ENCODE data around the gene FAM83C.

DNA sequence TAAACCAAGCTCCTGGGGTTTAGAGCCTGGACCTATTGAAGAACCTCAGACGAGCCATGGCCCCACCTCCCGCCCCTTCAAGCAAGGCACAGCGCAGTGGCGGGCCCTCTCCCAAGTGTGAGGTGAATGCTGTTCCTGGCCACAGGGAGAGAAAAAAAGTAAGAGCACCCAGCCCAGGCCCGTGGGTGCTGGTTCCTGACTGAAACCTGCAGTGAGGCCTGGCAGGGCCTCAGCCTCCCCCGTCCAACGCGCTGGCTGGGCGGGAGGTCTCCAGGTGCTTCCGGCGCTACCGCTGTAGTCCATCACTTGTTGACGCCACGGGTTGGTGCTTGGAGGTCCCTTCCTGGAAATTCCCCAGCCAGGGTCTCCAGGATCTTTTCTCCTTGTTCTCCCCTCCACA lies 5.5 kb upstream of the FAM83C start:
- TF ChIP-seq EP300 (IDR thresholded peaks at IDR 0.05), result no peak
- TF ChIP-seq CEBPB (IDR thresholded peaks at IDR 0.05), result no peak
- no peak for TF ChIP-seq ESRRA (IDR thresholded peaks at IDR 0.05; ENCODE audit: borderline replicate concordance, low read length)
- TF ChIP-seq, protein P1, sequence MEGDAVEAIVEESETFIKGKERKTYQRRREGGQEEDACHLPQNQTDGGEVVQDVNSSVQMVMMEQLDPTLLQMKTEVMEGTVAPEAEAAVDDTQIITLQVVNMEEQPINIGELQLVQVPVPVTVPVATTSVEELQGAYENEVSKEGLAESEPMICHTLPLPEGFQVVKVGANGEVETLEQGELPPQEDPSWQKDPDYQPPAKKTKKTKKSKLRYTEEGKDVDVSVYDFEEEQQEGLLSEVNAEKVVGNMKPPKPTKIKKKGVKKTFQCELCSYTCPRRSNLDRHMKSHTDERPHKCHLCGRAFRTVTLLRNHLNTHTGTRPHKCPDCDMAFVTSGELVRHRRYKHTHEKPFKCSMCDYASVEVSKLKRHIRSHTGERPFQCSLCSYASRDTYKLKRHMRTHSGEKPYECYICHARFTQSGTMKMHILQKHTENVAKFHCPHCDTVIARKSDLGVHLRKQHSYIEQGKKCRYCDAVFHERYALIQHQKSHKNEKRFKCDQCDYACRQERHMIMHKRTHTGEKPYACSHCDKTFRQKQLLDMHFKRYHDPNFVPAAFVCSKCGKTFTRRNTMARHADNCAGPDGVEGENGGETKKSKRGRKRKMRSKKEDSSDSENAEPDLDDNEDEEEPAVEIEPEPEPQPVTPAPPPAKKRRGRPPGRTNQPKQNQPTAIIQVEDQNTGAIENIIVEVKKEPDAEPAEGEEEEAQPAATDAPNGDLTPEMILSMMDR (IDR thresholded peaks at IDR 0.05), result no peak
- TF ChIP-seq RCOR1 (IDR thresholded peaks at IDR 0.05; ENCODE audit: low read depth, low read length), result no peak
- TF ChIP-seq RFX5 (IDR thresholded peaks at IDR 0.05), result no peak
- no peak for TF ChIP-seq CHD4 (IDR thresholded peaks at IDR 0.05; ENCODE audit: borderline replicate concordance)
- TF ChIP-seq POLR2A (IDR thresholded peaks at IDR 0.05; ENCODE audit: low read length), result no peak
- TF ChIP-seq, protein P2, sequence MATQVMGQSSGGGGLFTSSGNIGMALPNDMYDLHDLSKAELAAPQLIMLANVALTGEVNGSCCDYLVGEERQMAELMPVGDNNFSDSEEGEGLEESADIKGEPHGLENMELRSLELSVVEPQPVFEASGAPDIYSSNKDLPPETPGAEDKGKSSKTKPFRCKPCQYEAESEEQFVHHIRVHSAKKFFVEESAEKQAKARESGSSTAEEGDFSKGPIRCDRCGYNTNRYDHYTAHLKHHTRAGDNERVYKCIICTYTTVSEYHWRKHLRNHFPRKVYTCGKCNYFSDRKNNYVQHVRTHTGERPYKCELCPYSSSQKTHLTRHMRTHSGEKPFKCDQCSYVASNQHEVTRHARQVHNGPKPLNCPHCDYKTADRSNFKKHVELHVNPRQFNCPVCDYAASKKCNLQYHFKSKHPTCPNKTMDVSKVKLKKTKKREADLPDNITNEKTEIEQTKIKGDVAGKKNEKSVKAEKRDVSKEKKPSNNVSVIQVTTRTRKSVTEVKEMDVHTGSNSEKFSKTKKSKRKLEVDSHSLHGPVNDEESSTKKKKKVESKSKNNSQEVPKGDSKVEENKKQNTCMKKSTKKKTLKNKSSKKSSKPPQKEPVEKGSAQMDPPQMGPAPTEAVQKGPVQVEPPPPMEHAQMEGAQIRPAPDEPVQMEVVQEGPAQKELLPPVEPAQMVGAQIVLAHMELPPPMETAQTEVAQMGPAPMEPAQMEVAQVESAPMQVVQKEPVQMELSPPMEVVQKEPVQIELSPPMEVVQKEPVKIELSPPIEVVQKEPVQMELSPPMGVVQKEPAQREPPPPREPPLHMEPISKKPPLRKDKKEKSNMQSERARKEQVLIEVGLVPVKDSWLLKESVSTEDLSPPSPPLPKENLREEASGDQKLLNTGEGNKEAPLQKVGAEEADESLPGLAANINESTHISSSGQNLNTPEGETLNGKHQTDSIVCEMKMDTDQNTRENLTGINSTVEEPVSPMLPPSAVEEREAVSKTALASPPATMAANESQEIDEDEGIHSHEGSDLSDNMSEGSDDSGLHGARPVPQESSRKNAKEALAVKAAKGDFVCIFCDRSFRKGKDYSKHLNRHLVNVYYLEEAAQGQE (IDR thresholded peaks at IDR 0.05), result no peak
- TF ChIP-seq SMC3 (IDR thresholded peaks at IDR 0.05), result no peak
- TF ChIP-seq, protein P3, sequence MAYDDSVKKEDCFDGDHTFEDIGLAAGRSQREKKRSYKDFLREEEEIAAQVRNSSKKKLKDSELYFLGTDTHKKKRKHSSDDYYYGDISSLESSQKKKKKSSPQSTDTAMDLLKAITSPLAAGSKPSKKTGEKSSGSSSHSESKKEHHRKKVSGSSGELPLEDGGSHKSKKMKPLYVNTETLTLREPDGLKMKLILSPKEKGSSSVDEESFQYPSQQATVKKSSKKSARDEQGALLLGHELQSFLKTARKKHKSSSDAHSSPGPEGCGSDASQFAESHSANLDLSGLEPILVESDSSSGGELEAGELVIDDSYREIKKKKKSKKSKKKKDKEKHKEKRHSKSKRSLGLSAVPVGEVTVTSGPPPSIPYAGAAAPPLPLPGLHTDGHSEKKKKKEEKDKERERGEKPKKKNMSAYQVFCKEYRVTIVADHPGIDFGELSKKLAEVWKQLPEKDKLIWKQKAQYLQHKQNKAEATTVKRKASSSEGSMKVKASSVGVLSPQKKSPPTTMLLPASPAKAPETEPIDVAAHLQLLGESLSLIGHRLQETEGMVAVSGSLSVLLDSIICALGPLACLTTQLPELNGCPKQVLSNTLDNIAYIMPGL (CRISPR knock-in tag; IDR thresholded peaks at IDR 0.05; ENCODE audit: borderline replicate concordance), result no peak
- TF ChIP-seq, protein P4, sequence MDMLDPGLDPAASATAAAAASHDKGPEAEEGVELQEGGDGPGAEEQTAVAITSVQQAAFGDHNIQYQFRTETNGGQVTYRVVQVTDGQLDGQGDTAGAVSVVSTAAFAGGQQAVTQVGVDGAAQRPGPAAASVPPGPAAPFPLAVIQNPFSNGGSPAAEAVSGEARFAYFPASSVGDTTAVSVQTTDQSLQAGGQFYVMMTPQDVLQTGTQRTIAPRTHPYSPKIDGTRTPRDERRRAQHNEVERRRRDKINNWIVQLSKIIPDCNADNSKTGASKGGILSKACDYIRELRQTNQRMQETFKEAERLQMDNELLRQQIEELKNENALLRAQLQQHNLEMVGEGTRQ (IDR thresholded peaks at IDR 0.05), result no peak

All from A549 (cell line).